NT2/D1 (cell line): Measurements from ENCODE around the gene NAT14.

Experiments used
- SUZ12 ChIP-seq: IDR thresholded peaks from 2 replicates; pipeline ENCODE4 v1.6.1; 2011; ENCODE audit not compliant: insufficient read length, insufficient read depth; ENCODE audit errors: extremely low read depth
- YY1 ChIP-seq: IDR thresholded peaks from 2 replicates; pipeline ENCODE4 v1.6.1; 2011; ENCODE audit not compliant: insufficient read length, insufficient read depth
- ZNF274 ChIP-seq: IDR thresholded peaks from 2 replicates; pipeline ENCODE4 v1.6.1; 2011; ENCODE audit warnings: mild to moderate bottlenecking, low read depth, low read length

DNA sequence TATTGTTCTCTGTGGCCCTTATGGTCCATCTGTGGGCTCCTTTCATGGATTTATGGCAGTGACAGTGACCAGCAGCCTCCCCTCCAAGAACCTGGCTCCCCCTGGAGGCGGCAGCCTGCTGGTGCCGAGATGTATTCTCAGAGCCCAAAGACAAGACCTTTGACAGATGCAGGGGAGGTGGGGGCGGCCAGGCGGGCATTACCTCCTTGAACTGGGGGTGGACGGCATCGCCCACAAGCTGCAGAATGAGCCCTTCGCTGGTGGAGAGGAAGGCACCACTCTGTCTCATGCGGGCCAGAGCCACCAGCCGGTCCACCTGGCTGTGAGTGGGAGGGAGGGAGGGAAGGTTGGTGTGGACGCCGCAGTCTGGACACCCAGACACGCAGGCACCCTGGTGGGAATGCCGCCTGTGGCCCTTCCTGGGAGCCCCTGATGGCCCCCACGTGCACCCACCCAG lies 30.2 kb upstream of the NAT14 start:
- TF ChIP-seq ZNF274 (no peak), SUZ12 (no peak), YY1 (no peak)
